ENCODE results near the gene PRLHR. TPM values are rescaled to one million over a fixed set of nuclear protein-coding genes. Genes with fewer than 3 reads are reported as not detected.

Gene PRLHR
- total RNA-seq, 1 experiment from 2014 or later = not detected

DNA sequence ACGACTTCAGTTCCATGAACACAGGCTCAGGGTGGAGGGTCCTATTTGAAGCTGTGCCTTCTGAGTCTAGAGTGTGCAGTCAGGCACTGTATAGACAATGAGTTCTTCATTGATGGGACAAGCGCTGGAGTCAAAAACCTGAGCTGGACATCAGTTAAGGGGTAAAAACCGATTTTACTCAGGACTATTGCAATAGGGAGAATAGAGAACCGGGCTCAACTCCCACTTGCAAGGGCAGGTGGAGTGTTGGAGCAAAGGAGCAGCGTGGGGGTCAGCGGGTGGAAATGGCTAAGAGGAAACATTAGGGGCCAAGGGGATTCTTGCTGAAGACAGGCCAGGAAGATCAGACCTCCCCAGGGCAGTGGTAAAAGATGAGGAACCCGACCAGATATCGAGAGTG is 28.5 kb downstream of the PRLHR start:
- no peak overlapping the region for H3K27ac ChIP-seq (ENCODE audit: low read depth, low read length, poor library complexity, severe bottlenecking)
- DNase-seq (ENCODE audit: low spot score) = no peak
- intact Hi-C loops (cut with micrococcal nuclease; ENCODE audit: unreplicated experiment) = loop anchor here (10.0 kb wide), 1 partner anchor 458 kb away; the partner anchor contains the start of gene NANOS1
- H3K4me1 ChIP-seq (ENCODE audit: insufficient read depth, low read length, poor library complexity, severe bottlenecking) = no peaks in the 10 kb centered on the region
- no TSS peak for BruUV-seq (replicated peaks)
- no peaks in the 10 kb centered on the region for H3K36me3 ChIP-seq (ENCODE audit: insufficient read depth, low read length, poor library complexity, severe bottlenecking)
- H3K4me3 ChIP-seq (ENCODE audit: low read depth, low read length, poor library complexity, severe bottlenecking) = no peak overlapping the region
- ChIA-PET CTCF (interaction anchor here (0.7 kb wide), 1 partner anchor 475 kb away, joined by 3 read pairs; no protein-coding TSS in a partner anchor), POLR2A (ENCODE audit: low non-redundant PET) (no interaction called here)
- TF ChIP-seq EZH2 (IDR thresholded peaks at IDR 0.05; ENCODE audit: borderline replicate concordance, low read depth, low read length, poor library complexity, severe bottlenecking) = no peak
- TF ChIP-seq, protein P1, sequence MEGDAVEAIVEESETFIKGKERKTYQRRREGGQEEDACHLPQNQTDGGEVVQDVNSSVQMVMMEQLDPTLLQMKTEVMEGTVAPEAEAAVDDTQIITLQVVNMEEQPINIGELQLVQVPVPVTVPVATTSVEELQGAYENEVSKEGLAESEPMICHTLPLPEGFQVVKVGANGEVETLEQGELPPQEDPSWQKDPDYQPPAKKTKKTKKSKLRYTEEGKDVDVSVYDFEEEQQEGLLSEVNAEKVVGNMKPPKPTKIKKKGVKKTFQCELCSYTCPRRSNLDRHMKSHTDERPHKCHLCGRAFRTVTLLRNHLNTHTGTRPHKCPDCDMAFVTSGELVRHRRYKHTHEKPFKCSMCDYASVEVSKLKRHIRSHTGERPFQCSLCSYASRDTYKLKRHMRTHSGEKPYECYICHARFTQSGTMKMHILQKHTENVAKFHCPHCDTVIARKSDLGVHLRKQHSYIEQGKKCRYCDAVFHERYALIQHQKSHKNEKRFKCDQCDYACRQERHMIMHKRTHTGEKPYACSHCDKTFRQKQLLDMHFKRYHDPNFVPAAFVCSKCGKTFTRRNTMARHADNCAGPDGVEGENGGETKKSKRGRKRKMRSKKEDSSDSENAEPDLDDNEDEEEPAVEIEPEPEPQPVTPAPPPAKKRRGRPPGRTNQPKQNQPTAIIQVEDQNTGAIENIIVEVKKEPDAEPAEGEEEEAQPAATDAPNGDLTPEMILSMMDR (conservative IDR thresholded peaks at IDR 0.05; ENCODE audit: low read depth, low read length) = no peak
- no peaks in the 10 kb centered on the region for H3K9me3 ChIP-seq (ENCODE audit: low read depth, low read length, poor library complexity, severe bottlenecking)
- peaks cover 6% of the 10 kb centered on the region for H3K27me3 ChIP-seq (replicated peaks; ENCODE audit: insufficient read depth, low read depth, low read length, poor library complexity)

DNA sequence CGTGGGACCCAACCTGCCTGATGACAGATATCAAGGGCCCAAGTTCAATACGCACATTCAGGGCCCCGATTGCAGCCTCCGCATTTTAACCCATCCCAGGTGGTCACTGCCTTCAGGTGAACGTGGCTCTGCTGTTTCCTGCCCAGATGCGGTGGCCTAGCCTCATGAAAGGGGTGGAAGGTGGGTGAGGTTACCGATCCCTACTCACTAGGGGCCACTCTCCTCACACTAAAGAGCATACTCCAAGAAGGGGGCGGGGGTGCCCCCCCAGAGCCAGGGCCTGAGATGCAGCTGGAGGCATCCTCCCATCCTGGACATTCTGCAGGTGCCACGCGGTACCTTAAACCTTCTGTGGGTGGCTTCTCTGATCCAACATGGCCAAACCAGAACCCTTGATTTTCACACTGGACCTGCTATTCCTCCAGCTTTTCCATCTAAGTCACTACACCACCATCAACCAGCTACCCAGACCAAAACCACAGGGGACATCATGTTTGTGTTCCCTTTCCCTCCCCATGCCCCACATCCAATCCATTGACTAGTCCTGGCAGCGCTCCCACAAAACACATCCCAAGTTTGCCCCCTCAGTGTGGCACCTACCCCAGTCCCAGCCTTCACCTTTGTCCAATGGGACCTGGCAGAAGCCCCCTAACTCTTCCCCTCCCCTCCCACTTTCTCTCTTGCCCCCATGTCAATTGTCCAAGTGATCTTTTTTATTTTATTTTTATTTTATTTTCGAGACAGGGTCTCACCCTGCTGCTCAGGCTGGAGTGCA is 30.0 kb downstream of the PRLHR start:
- intact Hi-C loops (cut with micrococcal nuclease; ENCODE audit: unreplicated experiment) = loop anchor here (10.0 kb wide), 1 partner anchor 459 kb away; the partner anchor contains the start of gene NANOS1
- ChIA-PET CTCF (no interaction called here), POLR2A (ENCODE audit: low non-redundant PET) (no interaction called here)
- no TSS peak for BruUV-seq (replicated peaks)
- DNase-seq (ENCODE audit: low spot score) = no peak
- H3K9me3 ChIP-seq (ENCODE audit: low read depth, low read length, poor library complexity, severe bottlenecking) = no peaks in the 10 kb centered on the region
- H3K27me3 ChIP-seq (replicated peaks; ENCODE audit: insufficient read depth, low read depth, low read length, poor library complexity) = peaks cover 8% of the 10 kb centered on the region
- no peaks in the 10 kb centered on the region for H3K4me1 ChIP-seq (ENCODE audit: insufficient read depth, low read length, poor library complexity, severe bottlenecking)
- no peak overlapping the region for H3K4me3 ChIP-seq (ENCODE audit: low read depth, low read length, poor library complexity, severe bottlenecking)
- no peaks in the 10 kb centered on the region for H3K36me3 ChIP-seq (ENCODE audit: insufficient read depth, low read length, poor library complexity, severe bottlenecking)
- H3K27ac ChIP-seq (ENCODE audit: low read depth, low read length, poor library complexity, severe bottlenecking) = no peak overlapping the region
- TF ChIP-seq, protein P1 (conservative IDR thresholded peaks at IDR 0.05; ENCODE audit: low read depth, low read length) = no peak
- TF ChIP-seq EZH2 (IDR thresholded peaks at IDR 0.05; ENCODE audit: borderline replicate concordance, low read depth, low read length, poor library complexity, severe bottlenecking) = no peak

DNA sequence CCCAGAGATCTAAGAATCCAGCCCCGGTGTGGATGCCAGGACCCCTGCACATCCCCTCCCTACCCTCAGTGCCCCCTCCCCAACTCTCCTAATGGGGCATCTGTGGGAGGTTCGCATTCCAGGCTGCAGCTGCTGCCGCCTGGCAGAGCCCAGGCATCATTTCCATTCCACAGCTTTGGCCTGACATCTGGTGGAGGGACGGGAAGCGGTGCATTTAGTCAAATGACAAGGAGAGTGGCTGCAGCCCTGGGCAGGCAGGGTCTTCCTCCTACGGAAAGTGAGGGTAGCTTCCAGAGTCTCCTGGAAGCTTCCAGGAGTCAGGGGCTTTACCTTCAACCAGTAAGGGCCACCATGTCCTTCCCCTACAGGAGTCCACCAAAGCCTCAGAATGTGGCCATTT is 30.8 kb downstream of the PRLHR start:
- ChIA-PET CTCF (interaction anchor here (0.6 kb wide), 2 partner anchors 38 to 419 kb away, joined by 3 to 10 read pairs; no protein-coding TSS in a partner anchor), POLR2A (ENCODE audit: low non-redundant PET) (no interaction called here)
- DNase-seq (ENCODE audit: low spot score) = peak; percentile 16
- TF ChIP-seq, protein P1 (conservative IDR thresholded peaks at IDR 0.05; ENCODE audit: low read depth, low read length) = peak; percentile 36; the same call in 1 of the 2 replicates
- TF ChIP-seq EZH2 (IDR thresholded peaks at IDR 0.05; ENCODE audit: borderline replicate concordance, low read depth, low read length, poor library complexity, severe bottlenecking) = no peak
- intact Hi-C loops (cut with micrococcal nuclease; ENCODE audit: unreplicated experiment) = loop anchor here (10.0 kb wide), 1 partner anchor 460 kb away; the partner anchor contains the start of gene NANOS1
- no peaks in the 10 kb centered on the region for H3K9me3 ChIP-seq (ENCODE audit: low read depth, low read length, poor library complexity, severe bottlenecking)
- peaks cover 8% of the 10 kb centered on the region for H3K27me3 ChIP-seq (replicated peaks; ENCODE audit: insufficient read depth, low read depth, low read length, poor library complexity)
- H3K4me3 ChIP-seq (ENCODE audit: low read depth, low read length, poor library complexity, severe bottlenecking) = no peak overlapping the region
- BruUV-seq (replicated peaks) = no TSS peak
- no peak overlapping the region for H3K27ac ChIP-seq (ENCODE audit: low read depth, low read length, poor library complexity, severe bottlenecking)
- no peaks in the 10 kb centered on the region for H3K4me1 ChIP-seq (ENCODE audit: insufficient read depth, low read length, poor library complexity, severe bottlenecking)
- H3K36me3 ChIP-seq (ENCODE audit: insufficient read depth, low read length, poor library complexity, severe bottlenecking) = no peaks in the 10 kb centered on the region

All from A673 (cell line).